Ishikawa (cell line): ENCODE results near the gene THRAP3.

ENCODE experiments used
- CEBPB ChIP-seq: IDR thresholded peaks from 2 replicates; pipeline ENCODE4 v1.6.1; 2012
- CREB1 ChIP-seq: IDR thresholded peaks from 2 replicates; pipeline ENCODE4 v1.6.1; 2012; ENCODE audit warnings: low read depth
- EGR1 ChIP-seq: IDR thresholded peaks from 2 replicates; pipeline ENCODE4 v1.6.1; 2012
- EP300 ChIP-seq: IDR thresholded peaks from 2 replicates; pipeline ENCODE4 v1.6.1; 2012; ENCODE audit warnings: borderline replicate concordance
- FOXM1 ChIP-seq: IDR thresholded peaks from 2 replicates; pipeline ENCODE4 v1.6.1; 2012; ENCODE audit warnings: low read depth, borderline replicate concordance
- MAX ChIP-seq: IDR thresholded peaks from 2 replicates; pipeline ENCODE4 v1.6.1; 2012
- NFIC ChIP-seq: IDR thresholded peaks from 2 replicates; pipeline ENCODE4 v1.6.1; 2012
- RAD21 ChIP-seq: IDR thresholded peaks from 2 replicates; pipeline ENCODE4 v1.6.1; 2012; ENCODE audit warnings: low read depth
- REST ChIP-seq: IDR thresholded peaks from 2 replicates; pipeline ENCODE4 v1.6.1; 2012; ENCODE audit warnings: low read depth, mild to moderate bottlenecking
- TAF1 ChIP-seq: IDR thresholded peaks from 2 replicates; pipeline ENCODE4 v1.6.1; 2012; ENCODE audit warnings: low read depth, mild to moderate bottlenecking
- TCF12 ChIP-seq: IDR thresholded peaks from 2 replicates; pipeline ENCODE4 v1.6.1; 2012; ENCODE audit warnings: low read depth
- TEAD4 ChIP-seq: IDR thresholded peaks from 2 replicates; pipeline ENCODE4 v1.6.1; 2012
- YY1 ChIP-seq: IDR thresholded peaks from 2 replicates; pipeline ENCODE4 v1.6.1; 2012; ENCODE audit warnings: low read depth
- ZBTB7A ChIP-seq: IDR thresholded peaks from 2 replicates; pipeline ENCODE4 v1.6.1; 2012; ENCODE audit warnings: low read depth
- TF ChIP-seq, protein P1 (sequence below): IDR thresholded peaks from 2 replicates; pipeline ENCODE4 v1.6.1; 2012

THRAP3 gene

DNA sequence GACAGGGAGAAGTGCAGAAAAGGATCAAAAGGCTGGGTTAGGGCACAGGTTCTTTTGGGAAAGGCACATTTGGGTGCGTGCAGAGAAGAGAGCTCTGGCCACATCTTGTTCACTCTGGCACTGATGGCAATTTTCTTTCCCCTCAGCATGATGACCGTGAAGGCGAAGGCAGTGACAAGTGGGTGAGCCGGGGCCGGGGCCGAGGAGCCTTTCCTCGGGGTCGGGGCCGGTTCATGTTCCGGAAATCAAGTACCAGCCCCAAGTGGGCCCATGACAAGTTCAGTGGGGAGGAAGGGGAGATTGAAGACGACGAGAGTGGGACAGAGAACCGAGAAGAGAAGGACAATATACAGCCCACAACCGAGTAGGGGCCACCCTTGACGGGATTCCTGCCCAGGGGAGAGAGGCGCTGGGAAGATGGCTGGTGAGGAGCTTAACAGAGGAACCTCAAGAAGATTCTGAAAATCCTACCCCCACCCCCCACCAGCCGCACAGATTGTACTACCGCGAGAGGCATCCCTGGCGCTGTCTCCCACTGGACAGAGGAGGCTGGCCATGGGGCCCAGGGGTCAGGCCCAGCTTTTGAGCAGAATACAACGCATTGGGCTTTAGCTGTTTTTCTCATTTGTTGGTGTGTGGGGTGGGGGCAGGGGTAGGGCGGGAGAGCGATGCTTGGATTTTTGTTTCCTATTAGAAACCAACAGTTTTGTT is 79.6 kb downstream of the THRAP3 start:
- TF ChIP-seq TEAD4: no peak
- no peak for TF ChIP-seq FOXM1
- TF ChIP-seq, protein P1, sequence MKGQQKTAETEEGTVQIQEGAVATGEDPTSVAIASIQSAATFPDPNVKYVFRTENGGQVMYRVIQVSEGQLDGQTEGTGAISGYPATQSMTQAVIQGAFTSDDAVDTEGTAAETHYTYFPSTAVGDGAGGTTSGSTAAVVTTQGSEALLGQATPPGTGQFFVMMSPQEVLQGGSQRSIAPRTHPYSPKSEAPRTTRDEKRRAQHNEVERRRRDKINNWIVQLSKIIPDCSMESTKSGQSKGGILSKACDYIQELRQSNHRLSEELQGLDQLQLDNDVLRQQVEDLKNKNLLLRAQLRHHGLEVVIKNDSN: no peak
- no peak for TF ChIP-seq CEBPB
- TF ChIP-seq EP300: no peak
- no peak for TF ChIP-seq REST
- TF ChIP-seq EGR1: no peak
- no peak for TF ChIP-seq RAD21
- TF ChIP-seq YY1: no peak
- TF ChIP-seq TCF12: no peak
- no peak for TF ChIP-seq TAF1
- no peak for TF ChIP-seq CREB1
- TF ChIP-seq ZBTB7A: no peak
- no peak for TF ChIP-seq NFIC
- TF ChIP-seq MAX: no peak

DNA sequence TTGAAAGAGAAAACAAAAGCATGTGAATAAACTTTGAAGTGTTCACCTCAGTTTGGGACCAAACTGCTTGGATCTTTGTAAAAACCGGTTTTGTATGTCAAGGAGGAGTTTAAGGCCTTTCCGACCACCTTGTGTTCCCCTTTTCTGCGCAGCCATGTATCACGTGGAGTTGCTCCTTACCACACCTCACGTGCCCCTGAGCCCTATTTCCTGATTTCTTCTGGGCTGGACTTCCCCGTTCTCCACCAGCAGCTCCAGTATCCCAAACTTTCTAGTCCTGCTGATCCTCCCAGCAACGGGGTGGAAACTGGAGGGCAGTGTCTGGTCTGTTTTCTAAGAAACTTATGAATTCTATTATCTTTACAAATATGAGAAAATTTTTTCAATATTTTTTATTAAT is 80.3 kb downstream of the THRAP3 start:
- TF ChIP-seq FOXM1 (no peak), MAX (no peak), TCF12 (no peak), TEAD4 (no peak), TAF1 (no peak), NFIC (no peak), RAD21 (no peak), CEBPB (no peak), EGR1 (no peak), CREB1 (no peak)
- TF ChIP-seq, protein P1: no peak

GRCh38 chr1:36304970-36305914 is 81.0 kb downstream of the THRAP3 start:
- TF ChIP-seq CEBPB (no peak), EGR1 (no peak), YY1 (no peak), MAX (no peak), NFIC (no peak), EP300 (no peak), TEAD4 (no peak), ZBTB7A (no peak), FOXM1 (no peak), TCF12 (no peak), TAF1 (no peak), CREB1 (no peak), REST (no peak)
- TF ChIP-seq, protein P1: no peak

GRCh38 chr1:36305915-36306209 is 81.6 kb downstream of the THRAP3 start:
- TF ChIP-seq TEAD4 (no peak), REST (no peak), YY1 (no peak), EP300 (no peak), EGR1 (no peak), TAF1 (no peak), MAX (no peak), CREB1 (no peak), ZBTB7A (no peak), NFIC (no peak), CEBPB (no peak), TCF12 (no peak), FOXM1 (no peak), RAD21 (no peak)
- TF ChIP-seq, protein P1: no peak
